Astrocyte (in vitro differentiated cells and primary cell): ENCODE measurements around the gene CERKL. TPM values are rescaled to one million over a fixed set of nuclear protein-coding genes. Genes with fewer than 3 reads are reported as not detected.

Experiments
- DNase-seq: peaks from one replicate; pipeline ENCODE4 v3.0.0-alpha.2; 2010; ENCODE audit warnings: low read depth
- FAIRE-seq: peaks from 2 replicates; lab custom pipeline; 2011; peaks lifted over from hg19 to GRCh38; lab: Jason Lieb, UNC
- H2AFZ ChIP-seq: 2 replicates; pipeline ENCODE4 v1.6.0; 2012; ENCODE audit warnings: low read depth, low read length, inconsistent platforms
- H3K27ac ChIP-seq: 2 replicates; pipeline ENCODE4 v1.5.1; 2011; ENCODE audit warnings: low read depth, low read length, inconsistent platforms
- H3K27me3 ChIP-seq: 2 replicates; pipeline ENCODE4 v1.6.0; 2011; ENCODE audit warnings: low read length, inconsistent platforms; ENCODE audit not compliant: insufficient read depth
- H3K36me3 ChIP-seq: 2 replicates; pipeline ENCODE4 v1.5.1; 2011; ENCODE audit warnings: low read length, inconsistent platforms; ENCODE audit not compliant: insufficient read depth
- H3K4me1 ChIP-seq: 2 replicates; pipeline ENCODE4 v1.5.1; 2011; ENCODE audit warnings: low read length, inconsistent platforms; ENCODE audit not compliant: insufficient read depth
- H3K4me2 ChIP-seq: 2 replicates; pipeline ENCODE4 v1.6.0; 2012; ENCODE audit warnings: low read length, inconsistent platforms
- H3K4me3 ChIP-seq: 2 replicates; pipeline ENCODE4 v1.5.1; 2011; ENCODE audit warnings: low read depth, mild to moderate bottlenecking, low read length, inconsistent platforms; ENCODE audit not compliant: insufficient read depth
- H3K79me2 ChIP-seq: 2 replicates; pipeline ENCODE4 v1.6.0; 2012; ENCODE audit warnings: mild to moderate bottlenecking, low read length, inconsistent platforms; ENCODE audit not compliant: insufficient read depth
- H3K9ac ChIP-seq: 2 replicates; pipeline ENCODE4 v1.6.0; 2012; ENCODE audit warnings: mild to moderate bottlenecking, low read length, inconsistent platforms
- H3K9me3 ChIP-seq: 2 replicates; pipeline ENCODE4 v1.5.1; 2012; ENCODE audit warnings: low read depth, mild to moderate bottlenecking, low read length, inconsistent platforms; ENCODE audit not compliant: insufficient read depth
- H4K20me1 ChIP-seq: 2 replicates; pipeline ENCODE4 v1.6.0; 2012; ENCODE audit warnings: low read length, inconsistent platforms; ENCODE audit not compliant: insufficient read depth
- H3K27ac Mint-ChIP-seq: one replicate; pipeline ENCODE4 v1.8.0; 2021; ENCODE audit warnings: mild to moderate bottlenecking, mixed read lengths; ENCODE audit not compliant: unreplicated experiment
- H3K27me3 Mint-ChIP-seq: one replicate; pipeline ENCODE4 v1.8.0; 2021; ENCODE audit warnings: low read depth, mixed read lengths; ENCODE audit not compliant: unreplicated experiment
- H3K36me3 Mint-ChIP-seq: one replicate; pipeline ENCODE4 v1.8.0; 2021; ENCODE audit warnings: low read depth, mixed read lengths; ENCODE audit not compliant: unreplicated experiment
- H3K4me1 Mint-ChIP-seq: one replicate; pipeline ENCODE4 v1.8.0; 2021; ENCODE audit warnings: low read depth, mixed read lengths; ENCODE audit not compliant: unreplicated experiment
- H3K4me3 Mint-ChIP-seq: one replicate; pipeline ENCODE4 v1.8.0; 2021; ENCODE audit warnings: mild to moderate bottlenecking, moderate library complexity, mixed read lengths; ENCODE audit not compliant: unreplicated experiment
- H3K9me3 Mint-ChIP-seq: one replicate; pipeline ENCODE4 v1.8.0; 2021; ENCODE audit warnings: mild to moderate bottlenecking, mixed read lengths; ENCODE audit not compliant: unreplicated experiment
- CTCF ChIP-seq: IDR thresholded peaks from 2 replicates; pipeline ENCODE4 v1.5.1; 2011; ENCODE audit warnings: low read depth, mild to moderate bottlenecking, inconsistent platforms, low read length, moderate library complexity; ENCODE audit not compliant: insufficient read depth
- EZH2 ChIP-seq: IDR thresholded peaks from 2 replicates; pipeline ENCODE4 v1.6.1; 2012; ENCODE audit warnings: mild to moderate bottlenecking, low read length, inconsistent platforms; ENCODE audit not compliant: insufficient read depth
- total RNA-seq: library from RNA; stranded (reverse); gene quantifications from 2 replicates; pipeline ENCODE4 v1.2.1, GENCODE V29; 2021

The CERKL gene
- total RNA-seq, 1 donor from 2014 or later, result 0.16 TPM

DNA sequence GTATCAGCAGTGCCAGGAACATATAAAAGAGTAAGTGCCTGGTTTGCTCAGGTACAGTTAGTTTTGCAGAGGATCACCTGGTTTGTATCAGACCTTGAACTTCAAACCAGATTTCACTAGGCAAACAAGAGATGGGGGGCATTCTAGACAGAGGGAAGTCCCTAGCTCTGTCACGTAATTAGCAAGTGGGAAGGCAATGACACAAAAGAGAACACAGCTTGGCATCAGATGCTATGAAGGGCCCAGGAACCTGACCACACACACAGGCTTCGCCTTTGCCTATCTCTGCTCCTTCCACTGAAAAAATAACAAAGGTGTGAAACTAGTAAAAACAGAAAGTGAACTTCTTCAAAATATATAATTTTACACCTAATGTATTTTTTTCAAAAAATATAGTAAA, 62.6 kb downstream of the CERKL start:
- H3K4me1 Mint-ChIP-seq, result no peaks in the 10 kb centered on the region
- H3K4me3 Mint-ChIP-seq, result no peak overlapping the region
- Histone ChIP-seq H3K4me3 (no peak overlapping the region), H3K36me3 (no peaks in the 10 kb centered on the region), H3K4me2 (no peak overlapping the region), H4K20me1 (no peaks in the 10 kb centered on the region), H3K79me2 (no peaks in the 10 kb centered on the region), H3K4me1 (no peaks in the 10 kb centered on the region), H2AFZ (no peak overlapping the region), H3K27ac (no peak overlapping the region), H3K9me3 (no peaks in the 10 kb centered on the region), H3K9ac (no peak overlapping the region), H3K27me3 (no peaks in the 10 kb centered on the region)
- H3K27ac Mint-ChIP-seq, result no peak overlapping the region
- no peaks in the 10 kb centered on the region for H3K36me3 Mint-ChIP-seq
- no peaks in the 10 kb centered on the region for H3K9me3 Mint-ChIP-seq
- H3K27me3 Mint-ChIP-seq, result no peaks in the 10 kb centered on the region
- FAIRE-seq (no peak), DNase-seq (no peak)
- TF ChIP-seq CTCF, result no peak
- TF ChIP-seq EZH2, result no peak

DNA sequence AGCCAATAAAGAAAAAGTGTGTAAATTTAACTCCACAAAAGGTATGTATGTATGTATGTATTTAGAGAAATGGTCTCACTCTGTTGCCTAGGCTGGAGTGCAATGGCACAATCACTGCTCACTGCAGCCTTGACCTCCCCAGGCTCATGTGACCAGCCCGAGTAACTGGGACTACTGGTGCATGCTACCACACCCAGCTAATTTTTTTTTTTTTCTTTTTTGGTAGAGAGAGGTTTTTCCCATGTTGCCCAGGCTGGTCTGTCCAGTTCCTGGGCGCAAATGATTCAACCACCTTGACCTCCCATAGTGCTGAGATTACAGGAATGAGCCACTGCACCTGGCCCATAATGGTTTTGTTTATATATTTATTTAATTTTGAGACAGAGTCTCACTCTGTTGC, 67.1 kb downstream of the CERKL start:
- Mint-ChIP-seq H3K27ac (no peak overlapping the region), H3K4me1 (peaks cover 10% of the 10 kb centered on the region), H3K9me3 (no peaks in the 10 kb centered on the region), H3K27me3 (peaks cover 4% of the 10 kb centered on the region), H3K36me3 (no peaks in the 10 kb centered on the region), H3K4me3 (no peak overlapping the region)
- Histone ChIP-seq H3K4me1 (no peaks in the 10 kb centered on the region), H3K4me2 (no peak overlapping the region), H2AFZ (no peak overlapping the region), H3K9me3 (no peaks in the 10 kb centered on the region), H3K27ac (no peak overlapping the region), H4K20me1 (no peaks in the 10 kb centered on the region), H3K79me2 (no peaks in the 10 kb centered on the region), H3K4me3 (no peak overlapping the region), H3K27me3 (no peaks in the 10 kb centered on the region), H3K9ac (no peak overlapping the region), H3K36me3 (no peaks in the 10 kb centered on the region)
- TF ChIP-seq CTCF (no peak), EZH2 (no peak)
- FAIRE-seq, result no peak
- no peak for DNase-seq

DNA sequence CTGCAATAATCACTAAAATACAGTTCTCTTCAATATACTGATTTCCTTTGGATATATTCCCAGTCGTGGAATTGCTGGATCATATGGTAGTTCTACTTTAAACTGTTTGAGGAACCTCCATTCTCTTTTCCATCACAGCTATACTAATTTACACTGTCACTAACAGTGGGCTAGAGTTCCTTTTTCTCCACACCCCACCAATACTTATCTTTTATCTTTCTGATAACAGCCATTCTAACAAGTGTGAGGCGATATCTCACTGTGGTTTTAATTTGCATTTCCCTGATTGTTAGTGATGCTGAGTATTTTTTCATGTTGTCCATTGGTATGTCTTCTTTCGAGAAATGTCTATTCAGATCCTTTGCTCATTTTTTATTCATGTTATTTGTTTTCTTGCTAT, 68.4 kb downstream of the CERKL start:
- H3K9ac ChIP-seq, result no peak overlapping the region
- no peaks in the 10 kb centered on the region for H3K27me3 ChIP-seq
- H3K27me3 Mint-ChIP-seq, result peaks cover 4% of the 10 kb centered on the region

More for the DNA sequence above, 68.4 kb downstream of the CERKL start:
- Mint-ChIP-seq H3K4me3 (no peak overlapping the region), H3K9me3 (no peaks in the 10 kb centered on the region), H3K27ac (no peak overlapping the region), H3K36me3 (no peaks in the 10 kb centered on the region), H3K4me1 (peaks cover 10% of the 10 kb centered on the region)
- FAIRE-seq (no peak), DNase-seq (no peak)
- H2AFZ ChIP-seq, result no peak overlapping the region
- H3K9me3 ChIP-seq, result no peaks in the 10 kb centered on the region
- no peaks in the 10 kb centered on the region for H3K79me2 ChIP-seq
- no peak overlapping the region for H3K4me2 ChIP-seq
- TF ChIP-seq CTCF, result no peak
- TF ChIP-seq EZH2, result no peak
- no peaks in the 10 kb centered on the region for H4K20me1 ChIP-seq
- no peaks in the 10 kb centered on the region for H3K4me1 ChIP-seq
- no peak overlapping the region for H3K4me3 ChIP-seq
- no peak overlapping the region for H3K27ac ChIP-seq
- no peaks in the 10 kb centered on the region for H3K36me3 ChIP-seq
